Hematopoietic multipotent progenitor cell treated with erythropoietin and hydrocortisone succinate and interleukin-3 and kit ligand, for 8 days (in vitro differentiated cells): ENCODE data around the gene CCS.
A peak's percentile ranks its signal among the peaks of the same experiment; 100 is the strongest.

Source experiments
- DNase-seq: peaks from one replicate; pipeline ENCODE4 v3.0.0-alpha.2; 2015

Gene CCS

DNA sequence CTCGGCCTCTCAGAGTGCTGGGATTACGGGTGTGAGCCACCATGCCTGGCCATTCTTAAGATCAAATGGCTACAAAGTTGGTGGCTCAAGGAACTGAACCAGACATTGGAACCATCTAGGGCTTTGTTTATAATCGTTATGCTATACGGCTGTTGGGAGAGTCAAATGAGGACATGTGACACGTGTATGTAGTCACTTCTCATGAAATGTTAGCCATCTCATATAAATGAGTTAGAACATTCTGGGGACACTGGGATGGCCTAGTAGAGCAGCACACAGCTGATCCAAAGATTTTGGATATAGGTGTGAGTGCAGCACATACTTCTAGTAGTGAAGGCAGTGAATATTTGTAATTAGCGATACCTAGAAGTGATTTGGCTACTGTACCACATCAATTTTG lies 38.9 kb downstream of the CCS start:
- no peak for DNase-seq

DNA sequence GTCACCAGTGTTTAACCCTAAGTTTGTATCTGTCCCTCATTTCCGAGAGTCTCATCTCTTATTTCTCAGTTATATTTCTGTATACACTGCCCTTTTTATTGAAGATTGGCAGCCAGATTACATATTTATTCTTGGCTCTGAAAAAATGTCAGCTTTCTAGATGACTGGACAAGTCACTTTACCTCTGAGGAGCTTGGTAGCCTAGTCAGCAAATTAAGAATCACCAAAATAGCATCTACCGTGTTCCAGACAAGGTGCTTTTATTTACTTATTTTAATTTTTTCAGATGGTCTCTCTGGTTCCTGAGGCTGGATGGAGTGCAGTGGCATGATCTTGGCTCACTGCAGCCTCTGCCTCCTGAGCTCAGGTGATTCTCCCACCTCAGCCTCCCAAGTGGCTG lies 40.0 kb downstream of the CCS start:
- DNase-seq, result no peak

GRCh38 chr11:66636411-66636810 lies 43.4 kb downstream of the CCS start:
- no peak for DNase-seq

DNA sequence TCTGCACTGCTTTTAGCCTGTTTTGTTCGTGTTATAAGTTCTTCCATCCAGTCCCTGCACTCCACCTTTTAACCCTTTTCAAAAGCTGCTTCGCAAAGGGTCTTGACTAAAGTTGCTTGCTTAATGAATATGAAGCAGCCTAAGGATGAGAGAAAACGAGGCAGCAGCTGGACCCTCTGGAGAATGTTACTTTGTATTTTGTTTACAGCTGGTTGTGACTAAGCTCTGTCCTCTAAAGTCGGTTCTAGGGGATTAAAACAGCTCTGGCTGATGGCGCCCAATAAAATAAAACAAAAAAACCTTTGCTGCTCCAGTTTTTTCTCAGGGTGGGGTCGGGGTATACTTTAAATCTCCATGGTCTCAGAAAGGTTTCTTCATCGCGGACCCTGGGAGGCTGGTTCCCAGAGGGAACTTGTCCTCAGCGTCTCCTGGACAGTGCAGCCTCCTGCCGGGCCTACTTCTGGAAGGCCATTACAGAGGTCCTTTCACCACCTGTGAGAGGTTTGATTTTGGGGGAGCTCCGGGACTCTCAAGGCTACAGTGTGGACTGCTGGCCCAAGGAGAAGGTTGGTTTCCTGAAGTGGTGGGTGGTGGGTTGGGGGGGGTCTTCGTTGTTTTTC lies 44.7 kb downstream of the CCS start:
- peak; percentile 21 for DNase-seq

- DNase-seq, result peak; percentile 100
These were observed 45.4 kb downstream of the CCS start, which contains the start of gene RBM4 for GRCh38 chr11:66638177-66639065. TSS of gene RBM4 (plus strand) at chr11:66638703. CDS start at chr11:66639712, 1,009 bp downstream.

DNA sequence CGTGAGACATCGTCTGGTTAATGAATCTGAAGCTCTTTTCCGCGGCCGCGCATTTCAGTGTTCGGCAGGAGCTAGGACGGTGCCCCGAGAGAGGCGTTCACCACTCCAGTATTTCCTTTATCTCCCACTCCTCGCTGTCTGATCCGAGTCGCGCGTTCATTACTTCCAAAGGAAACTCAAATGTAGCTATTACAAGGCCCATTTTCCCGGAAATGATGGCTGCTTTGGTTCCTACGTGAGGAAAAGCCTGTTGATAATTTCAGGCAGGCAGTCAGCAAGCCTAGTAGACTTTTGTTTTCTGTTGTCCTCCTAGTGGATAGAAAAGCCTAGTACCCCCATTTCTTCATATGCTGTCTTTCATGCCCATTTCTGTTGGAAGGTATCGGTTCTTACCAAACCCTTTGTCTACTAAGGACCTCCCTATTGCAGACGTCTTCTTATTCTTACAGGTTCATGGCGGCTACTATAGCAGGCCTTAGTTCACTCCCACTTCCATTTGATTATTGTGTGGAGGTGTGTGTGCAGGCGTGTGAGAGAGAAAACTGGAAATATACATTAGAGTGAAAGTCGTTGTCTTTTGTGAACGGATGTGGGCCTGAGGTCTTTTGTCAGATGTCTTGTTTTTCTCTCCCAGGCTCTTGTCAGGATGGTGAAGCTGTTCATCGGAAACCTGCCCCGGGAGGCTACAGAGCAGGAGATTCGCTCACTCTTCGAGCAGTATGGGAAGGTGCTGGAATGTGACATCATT lies 46.3 kb downstream of the CCS start:
- DNase-seq, result peak; percentile 54

- DNase-seq, result peak; percentile 52
These were observed 46.9 kb downstream of the CCS start for GRCh38 chr11:66639814-66640340.

DNA sequence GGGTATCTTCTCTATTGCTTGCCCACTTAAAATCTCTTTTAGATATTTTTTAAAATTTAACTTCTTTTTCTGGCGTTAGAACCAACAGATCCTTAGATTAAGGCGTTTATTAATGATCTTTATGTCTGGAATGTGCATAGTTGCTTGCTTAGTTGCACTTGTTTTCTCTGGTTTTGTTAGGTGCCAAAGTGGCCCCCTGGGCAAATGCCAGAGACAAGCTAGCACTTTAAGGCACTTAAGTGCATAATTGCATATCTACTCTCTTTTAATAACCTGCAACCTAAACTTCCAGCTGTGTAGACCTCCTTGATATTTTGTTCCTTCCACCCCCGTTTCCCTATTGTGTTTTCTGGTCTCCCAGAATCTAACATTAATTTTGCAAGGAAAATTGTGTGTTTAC lies 48.8 kb downstream of the CCS start:
- no peak for DNase-seq

- no peak for DNase-seq
These were observed 50.9 kb downstream of the CCS start for GRCh38 chr11:66643745-66644437.

- no peak for DNase-seq
These were observed 53.8 kb downstream of the CCS start for GRCh38 chr11:66646828-66647227.

- no peak for DNase-seq
These were observed 56.9 kb downstream of the CCS start for GRCh38 chr11:66649903-66650302.

DNA sequence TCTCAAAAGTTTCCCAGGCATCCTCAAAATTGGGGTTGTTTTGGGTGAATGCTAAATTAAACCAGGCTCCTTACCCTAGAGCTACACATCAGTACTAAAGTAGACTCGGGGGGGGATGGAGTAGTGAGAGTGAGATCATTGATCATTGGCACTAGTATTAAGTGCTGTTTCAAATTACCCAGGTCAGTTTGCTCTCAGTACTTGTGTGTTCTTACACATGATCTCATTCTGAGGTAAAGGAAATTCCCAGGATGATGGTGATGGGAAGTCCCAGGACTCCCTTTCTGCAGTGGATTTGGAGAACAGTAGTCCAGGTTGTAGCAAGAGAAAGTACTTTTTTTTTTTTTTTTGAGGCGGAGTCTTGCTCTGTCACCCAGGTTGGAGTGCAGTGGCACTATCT lies 58.0 kb downstream of the CCS start:
- no peak for DNase-seq

DNA sequence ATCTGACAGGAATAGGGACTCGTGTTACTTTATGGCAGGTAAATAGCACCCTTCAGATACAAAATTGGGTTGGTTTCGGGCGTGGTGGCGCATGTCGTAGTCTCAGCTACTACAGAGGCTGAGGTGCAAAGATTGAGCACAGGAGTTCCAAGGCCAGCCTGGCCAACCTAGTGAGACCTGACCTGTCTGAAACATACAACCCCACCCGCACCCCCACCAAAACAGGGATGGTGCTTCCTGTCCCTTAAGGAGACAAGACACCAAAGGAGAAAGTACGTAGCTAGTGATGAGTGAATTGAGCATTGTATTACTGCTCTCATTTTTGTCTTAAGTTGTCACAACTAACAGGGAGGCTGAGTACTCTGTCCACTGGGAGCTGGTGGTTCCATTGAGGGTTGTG lies 59.7 kb downstream of the CCS start:
- no peak for DNase-seq

DNA sequence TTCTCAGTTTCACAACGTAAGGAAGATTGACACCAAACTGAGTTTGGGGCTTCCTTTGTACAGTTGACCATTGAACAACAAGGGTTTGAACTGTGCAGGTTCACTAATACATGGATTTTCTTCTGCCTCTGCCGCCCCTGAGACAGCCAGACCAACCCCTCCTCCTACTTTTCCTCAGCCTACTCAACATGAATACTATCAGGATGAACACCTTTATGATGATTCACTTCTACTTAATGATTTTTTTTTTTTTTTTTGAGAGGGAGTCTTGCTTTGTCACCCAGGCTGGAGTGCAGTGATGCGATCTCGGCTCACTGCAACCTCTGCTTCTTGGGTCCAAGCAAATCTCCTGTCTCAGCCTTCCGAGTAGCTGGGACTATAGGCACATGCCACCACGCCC lies 60.1 kb downstream of the CCS start:
- DNase-seq, result no peak
